HepG2 (cell line): ENCODE measurements around the gene SLC1A3. TPM values are rescaled to one million over a fixed set of nuclear protein-coding genes. Genes with fewer than 3 reads are reported as not detected.

Source experiments
- ATAC-seq: fragments of 200-7000 bp; cut with Tn5 transposase; 3 replicates; pipeline ENCODE4 v1.9.1; 2020; ENCODE audit warnings: mild to moderate bottlenecking, moderate library complexity
- BruUV-seq: library from RNA; stranded (reverse); fragments of 400-500 nt; replicated peaks from 2 replicates; lab custom pipeline; 2021; lab: Mats Ljungman, UMichigan
- CTCF ChIA-PET: fragments of 300-600 bp; formaldehyde crosslinking; extraction: SDS; loops from one replicate; lab custom pipeline; 2021; ENCODE audit warnings: low total read pairs, inconsistent platforms, low intra/inter-chr PET ratio; lab: Yijun Ruan, JAX
- POLR2A ChIA-PET: fragments of 350-600 bp; sonication (Branson Sonifier 250); formaldehyde crosslinking; loops from one replicate; lab custom pipeline; 2020; ENCODE audit warnings: antibody characterized with exemption, inconsistent platforms; lab: Yijun Ruan, JAX
- DNase-seq: peaks from one replicate; pipeline ENCODE4 v3.0.0-alpha.2; 2015; ENCODE audit warnings: low spot score
- FAIRE-seq: peaks from 3 replicates; lab custom pipeline; 2011; peaks lifted over from hg19 to GRCh38; lab: Jason Lieb, UNC
- H2AFZ ChIP-seq: one replicate; pipeline ENCODE4 v1.6.1; 2011; ENCODE audit warnings: low read length, inconsistent platforms
- H3K27ac ChIP-seq: fragments of 300-600 bp; 3 replicates; pipeline ENCODE4 v1.8.0; 2011; ENCODE audit warnings: mixed run types, mild to moderate bottlenecking, mixed read lengths, low read length, inconsistent platforms; ENCODE audit not compliant: insufficient read depth; ENCODE audit errors: extremely low read length
- H3K27me3 ChIP-seq, 2 experiments: fragments of 200-600 bp in 1 of 2; 2 replicates in 1 of 2; 3 replicates in 1 of 2; pipeline versions ENCODE4 v1.6.0 to v1.8.0; 2011; ENCODE audit warnings: low read length in 2 of 2, mild to moderate bottlenecking in 2 of 2, moderate library complexity in 2 of 2, inconsistent platforms in 1 of 2; ENCODE audit not compliant: insufficient read depth in 2 of 2, control insufficient read depth in 1 of 2
- H3K36me3 ChIP-seq, 2 experiments: fragments of 200-600 bp in 1 of 2; replicated peaks in 1 of 2; 2 replicates in 1 of 2; 3 replicates in 1 of 2; pipeline versions ENCODE4 v1.5.1 to v1.8.0; 2011; ENCODE audit warnings: low read length in 2 of 2, inconsistent platforms in 1 of 2; ENCODE audit not compliant: insufficient read depth in 2 of 2, control insufficient read depth in 1 of 2
- H3K4me1 ChIP-seq: 2 replicates; pipeline ENCODE4 v1.5.1; 2012; ENCODE audit warnings: low read length, inconsistent platforms; ENCODE audit not compliant: insufficient read depth
- H3K4me2 ChIP-seq: 2 replicates; pipeline ENCODE4 v1.6.0; 2011; ENCODE audit warnings: low read depth, low read length, inconsistent platforms
- H3K4me3 ChIP-seq, 3 experiments: fragments of 200-600 bp in 1 of 3; sonication (generic), shearing (Covaris generic) in 1 of 3; replicated peaks in 1 of 3; 2 replicates each; pipeline ENCODE4 v1.5.1; 2011 to 2016; ENCODE audit warnings: low read length in 3 of 3, inconsistent platforms in 2 of 3, low read depth in 2 of 3, mild to moderate bottlenecking in 2 of 3, control low read depth in 1 of 3, mixed read lengths in 1 of 3; ENCODE audit not compliant: insufficient read depth in 1 of 3
- H3K79me2 ChIP-seq: one replicate; pipeline ENCODE4 v1.6.1; 2011; ENCODE audit warnings: low read length, inconsistent platforms; ENCODE audit not compliant: insufficient read depth
- H3K9ac ChIP-seq: 2 replicates; pipeline ENCODE4 v1.6.0; 2011; ENCODE audit warnings: mild to moderate bottlenecking, low read depth, low read length, inconsistent platforms; ENCODE audit not compliant: insufficient read depth
- H3K9me3 ChIP-seq: 2 replicates; pipeline ENCODE4 v1.5.1; 2012; ENCODE audit warnings: mild to moderate bottlenecking, low read length
- H4K20me1 ChIP-seq: 2 replicates; pipeline ENCODE4 v1.6.0; 2011; ENCODE audit warnings: inconsistent platforms, mild to moderate bottlenecking, low read length, moderate library complexity; ENCODE audit not compliant: insufficient read depth
- CAMTA2 ChIP-seq: sonication (generic); formaldehyde crosslinking; IDR thresholded peaks from 2 replicates; pipeline ENCODE4 v1.4.0; 2020; ENCODE audit warnings: mild to moderate bottlenecking, missing genetic modification reagents, borderline replicate concordance
- DNMT1 ChIP-seq: sonication (generic); formaldehyde crosslinking; IDR thresholded peaks from 2 replicates; pipeline ENCODE4 v1.5.1; 2020; ENCODE audit warnings: mild to moderate bottlenecking, missing genetic modification reagents
- FOSL1 ChIP-seq: sonication (generic); formaldehyde crosslinking; IDR thresholded peaks from 2 replicates; pipeline ENCODE4 v1.9.0; 2021; ENCODE audit warnings: missing genetic modification reagents, borderline replicate concordance
- HIVEP1 ChIP-seq: sonication (generic); formaldehyde crosslinking; IDR thresholded peaks from 2 replicates; pipeline ENCODE4 v1.4.0; 2020; ENCODE audit warnings: mild to moderate bottlenecking, missing genetic modification reagents
- HMGA1 ChIP-seq: sonication (generic); formaldehyde crosslinking; conservative IDR thresholded peaks from 2 replicates; pipeline ENCODE4 v1.4.0; 2020; ENCODE audit warnings: missing genetic modification reagents
- IRX3 ChIP-seq: sonication (generic); formaldehyde crosslinking; IDR thresholded peaks from 2 replicates; pipeline ENCODE4 v1.8.1; 2023; ENCODE audit warnings: mild to moderate bottlenecking, low read depth, missing genetic modification reagents, borderline replicate concordance
- NFRKB ChIP-seq: fragments of 450-650 bp; IDR thresholded peaks from 2 replicates; pipeline ENCODE4 v1.6.1; 2017
- SIX4 ChIP-seq: sonication (generic); formaldehyde crosslinking; IDR thresholded peaks from 2 replicates; pipeline ENCODE4 v1.4.0; 2020; ENCODE audit warnings: missing genetic modification reagents
- SMAD9 ChIP-seq: sonication (generic); formaldehyde crosslinking; IDR thresholded peaks from 2 replicates; pipeline ENCODE4 v1.5.1; 2020; ENCODE audit warnings: mild to moderate bottlenecking, missing genetic modification reagents
- ZIK1 ChIP-seq: sonication (generic); formaldehyde crosslinking; IDR thresholded peaks from 2 replicates; pipeline ENCODE4 v1.5.0; 2020; ENCODE audit warnings: mild to moderate bottlenecking, low read depth, missing genetic modification reagents, borderline replicate concordance
- ZNF432 ChIP-seq: sonication (generic); formaldehyde crosslinking; IDR thresholded peaks from 2 replicates; pipeline ENCODE4 v1.5.0; 2020; ENCODE audit warnings: missing genetic modification reagents, mild to moderate bottlenecking, borderline replicate concordance
- ZNF530 ChIP-seq: sonication (generic); formaldehyde crosslinking; IDR thresholded peaks from 2 replicates; pipeline ENCODE4 v1.5.0; 2020; ENCODE audit warnings: low read depth, mild to moderate bottlenecking, missing genetic modification reagents
- ZNF713 ChIP-seq: sonication (generic); formaldehyde crosslinking; IDR thresholded peaks from 2 replicates; pipeline ENCODE4 v1.4.0; 2020; ENCODE audit warnings: mild to moderate bottlenecking, missing genetic modification reagents
- ZNF746 ChIP-seq: sonication (generic); formaldehyde crosslinking; IDR thresholded peaks from 2 replicates; pipeline ENCODE4 v1.8.0; 2022; ENCODE audit warnings: mild to moderate bottlenecking, missing genetic modification reagents
- in situ Hi-C: cut with HindIII; loops from 2 replicates; pipeline ENCODE4 v1.10.0; 2017; ENCODE audit warnings: low pct_unique_long_range_greater_than_20kb; ENCODE audit not compliant: extremely low pct_ligation_motif_present
- intact Hi-C: fragments of 100-400 bp; cut with micrococcal nuclease; formaldehyde crosslinking; loops from one replicate; pipeline ENCODE4 v1.10.0; 2022; ENCODE audit not compliant: unreplicated experiment
- polyA plus RNA-seq, 8 experiments: library from polyadenylated mRNA; depleted of rRNA in 3 of 8; stranded (reverse) in 7 of 8; unstranded in 1 of 8; fragments of >200 nt; fragmentation: Illumina TruSeq in 4 of 8; extraction: Trizol in 4 of 8; gene quantifications; 2 replicates each; pipeline versions ENCODE4 v1.2.1 to v1.2.3, GENCODE V29; 2011 to 2016; ENCODE audit warnings: low read depth in 4 of 8, missing spikeins in 1 of 8, mixed read lengths in 1 of 8; ENCODE audit not compliant: insufficient read depth in 1 of 8
- total RNA-seq, 5 experiments: library from RNA; depleted of rRNA; stranded (reverse); fragments of >200 nt; fragmentation: Illumina TruSeq; extraction: Trizol; gene quantifications; 2 replicates each; pipeline ENCODE4 v1.2.3, GENCODE V29; 2016; ENCODE audit warnings: low read depth in 1 of 5
- TF ChIP-seq, protein P1 (sequence below): sonication (generic); formaldehyde crosslinking; IDR thresholded peaks from 2 replicates; pipeline ENCODE4 v1.5.1; 2020; ENCODE audit warnings: mild to moderate bottlenecking, missing genetic modification reagents, moderate library complexity
- TF ChIP-seq, protein P2 (sequence below): sonication (generic); formaldehyde crosslinking; IDR thresholded peaks from 2 replicates; pipeline ENCODE4 v1.5.1; 2020; ENCODE audit warnings: missing genetic modification reagents, mild to moderate bottlenecking, borderline replicate concordance
- TF ChIP-seq, protein P3 (sequence below): IDR thresholded peaks from 2 replicates; pipeline ENCODE4 v1.6.1; 2016; ENCODE audit warnings: low read depth, control low read depth
- TF ChIP-seq, protein P4 (sequence below): sonication (generic); formaldehyde crosslinking; IDR thresholded peaks from 2 replicates; pipeline ENCODE4 v1.4.0; 2020; ENCODE audit warnings: missing genetic modification reagents, mild to moderate bottlenecking, borderline replicate concordance
- TF ChIP-seq, protein P5 (sequence below): sonication (generic); formaldehyde crosslinking; IDR thresholded peaks from 2 replicates; pipeline ENCODE4 v1.8.0; 2023; ENCODE audit warnings: mild to moderate bottlenecking, missing genetic modification reagents

Gene SLC1A3
- total and polyA plus RNA-seq, 2 of the 13 experiments (the other 11 are each of a cell fraction or from before 2014, with no cell fraction given) = 0.09 TPM; not detected in 1

DNA sequence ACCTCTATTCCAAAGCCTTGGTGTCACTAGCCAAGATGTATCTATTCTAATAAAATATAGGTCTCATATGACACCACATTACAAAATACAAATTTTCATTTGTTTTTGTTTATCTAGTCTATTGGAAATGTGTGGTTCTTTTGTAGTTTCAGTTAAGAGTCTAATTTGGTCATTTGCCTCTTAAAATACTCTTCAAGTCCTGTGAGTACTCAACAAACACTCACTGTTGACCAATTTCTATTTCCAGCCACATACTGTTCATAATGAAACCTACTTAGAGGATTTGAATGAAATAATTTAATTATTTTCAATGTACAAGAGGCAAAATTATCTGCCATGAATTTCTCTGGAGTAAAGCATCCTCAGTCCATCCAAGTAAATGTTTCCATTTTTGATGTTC is 40.6 kb downstream of the SLC1A3 start:
- intact Hi-C loops = no loop called here
- Histone ChIP-seq H3K9ac (no peak overlapping the region), H2AFZ (no peak overlapping the region), H3K4me3 (no peak overlapping the region), H3K4me2 (no peak overlapping the region), H3K27ac (no peak overlapping the region), H3K27me3 (no peaks in the 10 kb centered on the region), H3K36me3 (no peaks in the 10 kb centered on the region), H3K9me3 (no peaks in the 10 kb centered on the region), H4K20me1 (no peaks in the 10 kb centered on the region), H3K4me1 (no peaks in the 10 kb centered on the region), H3K79me2 (no peaks in the 10 kb centered on the region)
- TF ChIP-seq, protein P1, sequence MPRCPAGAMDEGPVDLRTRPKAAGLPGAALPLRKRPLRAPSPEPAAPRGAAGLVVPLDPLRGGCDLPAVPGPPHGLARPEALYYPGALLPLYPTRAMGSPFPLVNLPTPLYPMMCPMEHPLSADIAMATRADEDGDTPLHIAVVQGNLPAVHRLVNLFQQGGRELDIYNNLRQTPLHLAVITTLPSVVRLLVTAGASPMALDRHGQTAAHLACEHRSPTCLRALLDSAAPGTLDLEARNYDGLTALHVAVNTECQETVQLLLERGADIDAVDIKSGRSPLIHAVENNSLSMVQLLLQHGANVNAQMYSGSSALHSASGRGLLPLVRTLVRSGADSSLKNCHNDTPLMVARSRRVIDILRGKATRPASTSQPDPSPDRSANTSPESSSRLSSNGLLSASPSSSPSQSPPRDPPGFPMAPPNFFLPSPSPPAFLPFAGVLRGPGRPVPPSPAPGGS = no peak
- TF ChIP-seq SMAD9 (CRISPR knock-in tag) (no peak), NFRKB (no peak), ZNF746 (CRISPR knock-in tag) (no peak), HMGA1 (CRISPR knock-in tag) (no peak), ZNF432 (CRISPR knock-in tag) (no peak), IRX3 (CRISPR knock-in tag) (no peak), ZIK1 (CRISPR knock-in tag) (no peak), CAMTA2 (CRISPR knock-in tag) (no peak), SIX4 (no peak), DNMT1 (CRISPR knock-in tag) (no peak), ZNF530 (no peak), ZNF713 (CRISPR knock-in tag) (no peak), FOSL1 (CRISPR knock-in tag) (no peak), HIVEP1 (CRISPR knock-in tag) (no peak)
- TF ChIP-seq, protein P2, sequence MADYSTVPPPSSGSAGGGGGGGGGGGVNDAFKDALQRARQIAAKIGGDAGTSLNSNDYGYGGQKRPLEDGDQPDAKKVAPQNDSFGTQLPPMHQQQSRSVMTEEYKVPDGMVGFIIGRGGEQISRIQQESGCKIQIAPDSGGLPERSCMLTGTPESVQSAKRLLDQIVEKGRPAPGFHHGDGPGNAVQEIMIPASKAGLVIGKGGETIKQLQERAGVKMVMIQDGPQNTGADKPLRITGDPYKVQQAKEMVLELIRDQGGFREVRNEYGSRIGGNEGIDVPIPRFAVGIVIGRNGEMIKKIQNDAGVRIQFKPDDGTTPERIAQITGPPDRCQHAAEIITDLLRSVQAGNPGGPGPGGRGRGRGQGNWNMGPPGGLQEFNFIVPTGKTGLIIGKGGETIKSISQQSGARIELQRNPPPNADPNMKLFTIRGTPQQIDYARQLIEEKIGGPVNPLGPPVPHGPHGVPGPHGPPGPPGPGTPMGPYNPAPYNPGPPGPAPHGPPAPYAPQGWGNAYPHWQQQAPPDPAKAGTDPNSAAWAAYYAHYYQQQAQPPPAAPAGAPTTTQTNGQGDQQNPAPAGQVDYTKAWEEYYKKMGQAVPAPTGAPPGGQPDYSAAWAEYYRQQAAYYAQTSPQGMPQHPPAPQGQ (CRISPR knock-in tag) = no peak
- TF ChIP-seq, protein P3, sequence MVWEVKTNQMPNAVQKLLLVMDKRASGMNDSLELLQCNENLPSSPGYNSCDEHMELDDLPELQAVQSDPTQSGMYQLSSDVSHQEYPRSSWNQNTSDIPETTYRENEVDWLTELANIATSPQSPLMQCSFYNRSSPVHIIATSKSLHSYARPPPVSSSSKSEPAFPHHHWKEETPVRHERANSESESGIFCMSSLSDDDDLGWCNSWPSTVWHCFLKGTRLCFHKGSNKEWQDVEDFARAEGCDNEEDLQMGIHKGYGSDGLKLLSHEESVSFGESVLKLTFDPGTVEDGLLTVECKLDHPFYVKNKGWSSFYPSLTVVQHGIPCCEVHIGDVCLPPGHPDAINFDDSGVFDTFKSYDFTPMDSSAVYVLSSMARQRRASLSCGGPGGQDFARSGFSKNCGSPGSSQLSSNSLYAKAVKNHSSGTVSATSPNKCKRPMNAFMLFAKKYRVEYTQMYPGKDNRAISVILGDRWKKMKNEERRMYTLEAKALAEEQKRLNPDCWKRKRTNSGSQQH = no peak
- TF ChIP-seq, protein P4, sequence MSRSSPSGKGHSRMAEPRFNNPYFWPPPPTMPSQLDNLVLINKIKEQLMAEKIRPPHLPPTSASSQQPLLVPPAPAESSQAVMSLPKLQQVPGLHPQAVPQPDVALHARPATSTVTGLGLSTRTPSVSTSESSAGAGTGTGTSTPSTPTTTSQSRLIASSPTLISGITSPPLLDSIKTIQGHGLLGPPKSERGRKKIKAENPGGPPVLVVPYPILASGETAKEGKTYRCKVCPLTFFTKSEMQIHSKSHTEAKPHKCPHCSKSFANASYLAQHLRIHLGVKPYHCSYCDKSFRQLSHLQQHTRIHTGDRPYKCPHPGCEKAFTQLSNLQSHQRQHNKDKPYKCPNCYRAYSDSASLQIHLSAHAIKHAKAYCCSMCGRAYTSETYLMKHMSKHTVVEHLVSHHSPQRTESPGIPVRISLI = no peak
- TF ChIP-seq, protein P5, sequence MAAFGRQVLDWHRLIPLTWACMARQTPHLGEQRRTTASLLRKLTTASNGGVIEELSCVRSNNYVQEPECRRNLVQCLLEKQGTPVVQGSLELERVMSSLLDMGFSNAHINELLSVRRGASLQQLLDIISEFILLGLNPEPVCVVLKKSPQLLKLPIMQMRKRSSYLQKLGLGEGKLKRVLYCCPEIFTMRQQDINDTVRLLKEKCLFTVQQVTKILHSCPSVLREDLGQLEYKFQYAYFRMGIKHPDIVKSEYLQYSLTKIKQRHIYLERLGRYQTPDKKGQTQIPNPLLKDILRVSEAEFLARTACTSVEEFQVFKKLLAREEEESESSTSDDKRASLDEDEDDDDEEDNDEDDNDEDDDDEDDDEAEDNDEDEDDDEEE (CRISPR knock-in tag) = no peak
- FAIRE-seq = no peak
- CTCF ChIA-PET = no interaction called here
- POLR2A ChIA-PET = no interaction called here
- in situ Hi-C loops = no loop called here
- no peak for ATAC-seq
- BruUV-seq = no TSS peak
- DNase-seq = no peak
